Neuronal stem cell (in vitro differentiated cells): Measurements from ENCODE around the gene LOXHD1.

Experiments used
- DNase-seq: peaks from one replicate; pipeline ENCODE4 v3.0.0-alpha.2; 2013; ENCODE audit warnings: low spot score
- H2AFZ ChIP-seq: one replicate; pipeline ENCODE4 v1.6.1; 2013; ENCODE audit warnings: mild to moderate bottlenecking, low read length, inconsistent platforms
- H2AK5ac ChIP-seq: 2 replicates; pipeline ENCODE4 v1.6.1; 2013; ENCODE audit warnings: low read depth, mild to moderate bottlenecking, inconsistent platforms, low read length, moderate library complexity, mixed read lengths
- H2BK120ac ChIP-seq: 2 replicates; pipeline ENCODE4 v1.6.1; 2013; ENCODE audit warnings: low read depth, mild to moderate bottlenecking, inconsistent platforms, low read length, moderate library complexity, mixed read lengths
- H2BK12ac ChIP-seq: one replicate; pipeline ENCODE4 v1.6.1; 2013; ENCODE audit warnings: low read length, inconsistent platforms
- H2BK15ac ChIP-seq: 2 replicates; pipeline ENCODE4 v1.6.1; 2013; ENCODE audit warnings: mild to moderate bottlenecking, low read length, inconsistent platforms, mixed read lengths
- H2BK5ac ChIP-seq: one replicate; pipeline ENCODE4 v1.6.1; 2013; ENCODE audit warnings: inconsistent platforms, mild to moderate bottlenecking, low read length, moderate library complexity
- H3K14ac ChIP-seq: one replicate; pipeline ENCODE4 v1.6.1; 2013; ENCODE audit warnings: low read length, inconsistent platforms
- H3K18ac ChIP-seq: 2 replicates; pipeline ENCODE4 v1.6.1; 2013; ENCODE audit warnings: low read length, inconsistent platforms
- H3K23ac ChIP-seq: 2 replicates; pipeline ENCODE4 v1.6.1; 2013; ENCODE audit warnings: low read depth, mild to moderate bottlenecking, mixed read lengths, low read length, inconsistent platforms; ENCODE audit not compliant: poor library complexity
- H3K27ac ChIP-seq: replicated peaks from 3 replicates; pipeline ENCODE4 v1.5.1; 2013; ENCODE audit warnings: low read length, inconsistent platforms
- H3K27me3 ChIP-seq, 3 experiments: 2 replicates each; pipeline ENCODE4 v1.6.1; 2013; ENCODE audit warnings: low read length in 3 of 3, mild to moderate bottlenecking in 2 of 3, inconsistent platforms in 1 of 3, low read depth in 1 of 3, mixed read lengths in 1 of 3, moderate library complexity in 1 of 3; ENCODE audit not compliant: control insufficient read depth in 3 of 3, insufficient read depth in 3 of 3
- H3K36me3 ChIP-seq, 2 donors: replicated peaks in 1 of 2; 2 replicates each; pipeline ENCODE4 v1.6.1; 2013; ENCODE audit warnings: low read length in 2 of 2; ENCODE audit not compliant: control insufficient read depth in 2 of 2, insufficient read depth in 2 of 2
- H3K4ac ChIP-seq: 2 replicates; pipeline ENCODE4 v1.6.1; 2013; ENCODE audit warnings: inconsistent platforms, mild to moderate bottlenecking, low read length, moderate library complexity
- H3K4me1 ChIP-seq, 2 donors: 1 replicate in 1 of 2; 2 replicates in 1 of 2; pipeline ENCODE4 v1.6.1; 2013; ENCODE audit warnings: low read length in 2 of 2, low read depth in 1 of 2; ENCODE audit not compliant: control insufficient read depth in 2 of 2, insufficient read depth in 1 of 2
- H3K4me2 ChIP-seq: one replicate; pipeline ENCODE4 v1.6.1; 2013; ENCODE audit warnings: mild to moderate bottlenecking, low read length, inconsistent platforms; ENCODE audit not compliant: insufficient read depth, poor library complexity, severe bottlenecking
- H3K4me3 ChIP-seq, 2 donors: 2 replicates each; pipeline ENCODE4 v1.5.1; 2013; ENCODE audit warnings: low read length in 2 of 2, mild to moderate bottlenecking in 2 of 2, inconsistent platforms in 1 of 2, moderate library complexity in 1 of 2
- H3K79me1 ChIP-seq: one replicate; pipeline ENCODE4 v1.6.1; 2013; ENCODE audit warnings: low read depth, mild to moderate bottlenecking, inconsistent platforms, low read length, moderate library complexity
- H3K9ac ChIP-seq: one replicate; pipeline ENCODE4 v1.6.1; 2013; ENCODE audit warnings: mild to moderate bottlenecking, low read depth, low read length, inconsistent platforms; ENCODE audit not compliant: poor library complexity
- H3K9me3 ChIP-seq, 2 donors: replicated peaks in 1 of 2; 2 replicates each; pipeline versions ENCODE3 to v1.6.1; 2013; ENCODE audit warnings: low read length in 2 of 2, mild to moderate bottlenecking in 2 of 2, inconsistent platforms in 1 of 2, low read depth in 1 of 2, mixed read lengths in 1 of 2, moderate library complexity in 1 of 2; ENCODE audit not compliant: control insufficient read depth in 2 of 2, insufficient read depth in 1 of 2
- H4K8ac ChIP-seq: one replicate; pipeline ENCODE4 v1.6.1; 2013; ENCODE audit warnings: low read depth, mild to moderate bottlenecking, inconsistent platforms, low read length, moderate library complexity
- H4K91ac ChIP-seq: one replicate; pipeline ENCODE4 v1.6.1; 2013; ENCODE audit warnings: low read length, low read depth, mild to moderate bottlenecking, inconsistent platforms; ENCODE audit not compliant: poor library complexity
- WGBS, 2 donors: extraction: QIAGEN DNeasy Blood & Tissue Kit; methylation state at CpG; one replicate each; pipeline ENCODE4 v1.1.7; 2013; ENCODE audit warnings: missing lambda C conversion rate in 2 of 2, mixed read lengths in 1 of 2; ENCODE audit not compliant: insufficient read length in 2 of 2, insufficient replicate concordance in 1 of 2; ENCODE audit errors: extremely low coverage in 2 of 2; 5-methylcytosine and 5-hydroxymethylcytosine counted together

The LOXHD1 gene

GRCh38 chr18:46570134-46570533 lies 86.9 kb downstream of the LOXHD1 start:
- H2BK5ac ChIP-seq: no peak overlapping the region
- H2BK120ac ChIP-seq: no peak overlapping the region
- no peaks in the 10 kb centered on the region for H3K79me1 ChIP-seq
- H3K9ac ChIP-seq: no peak overlapping the region
- no peak overlapping the region for H2AK5ac ChIP-seq
- peaks cover 0 to 3% of the 10 kb centered on the region in 2 donors for H3K4me1 ChIP-seq
- no peak for DNase-seq
- no peaks in the 10 kb centered on the region for H3K36me3 ChIP-seq
- H3K14ac ChIP-seq: no peak overlapping the region
- H2BK15ac ChIP-seq: no peak overlapping the region
- H4K8ac ChIP-seq: no peak overlapping the region
- no peak overlapping the region for H3K4ac ChIP-seq
- H3K23ac ChIP-seq: no peak overlapping the region
- no peak overlapping the region for H3K4me2 ChIP-seq
- H3K4me3 ChIP-seq: no peak overlapping the region
- H3K27me3 ChIP-seq: peaks cover 0 to 10% (median 0%) of the 10 kb centered on the region in 3 experiments
- H3K27ac ChIP-seq: no peak overlapping the region
- no peak overlapping the region for H2BK12ac ChIP-seq
- no peak overlapping the region for H3K18ac ChIP-seq
- H4K91ac ChIP-seq: no peak overlapping the region
- no peak overlapping the region for H2AFZ ChIP-seq
- H3K9me3 ChIP-seq: no peaks in the 10 kb centered on the region
- no CpG with 5 or more reads among the region's 5 CpGs for WGBS, 2 donors

- no peak overlapping the region for H3K18ac ChIP-seq
- H3K9me3 ChIP-seq: no peaks in the 10 kb centered on the region
- H3K36me3 ChIP-seq: no peaks in the 10 kb centered on the region
- no peak overlapping the region for H2BK12ac ChIP-seq
- no peak overlapping the region for H2AK5ac ChIP-seq
- no CpG with 5 or more reads among the region's 7 CpGs for WGBS, 2 donors
- H3K23ac ChIP-seq: no peak overlapping the region
- no peaks in the 10 kb centered on the region for H3K79me1 ChIP-seq
- peaks cover 0 to 3% of the 10 kb centered on the region in 2 donors for H3K4me1 ChIP-seq
- H3K27ac ChIP-seq: no peak overlapping the region
- H2BK15ac ChIP-seq: no peak overlapping the region
- H4K8ac ChIP-seq: no peak overlapping the region
- H3K4me3 ChIP-seq: no peak overlapping the region
- H3K4me2 ChIP-seq: no peak overlapping the region
- peaks cover 0 to 10% (median 0%) of the 10 kb centered on the region in 3 experiments for H3K27me3 ChIP-seq
- no peak overlapping the region for H3K4ac ChIP-seq
- H3K9ac ChIP-seq: no peak overlapping the region
- H4K91ac ChIP-seq: no peak overlapping the region
- no peak overlapping the region for H3K14ac ChIP-seq
- H2BK120ac ChIP-seq: no peak overlapping the region
- H2AFZ ChIP-seq: no peak overlapping the region
- H2BK5ac ChIP-seq: no peak overlapping the region
- DNase-seq: no peak
Measured at GRCh38 chr18:46569211-46569610, 87.8 kb downstream of the LOXHD1 start.

GRCh38 chr18:46567196-46567595 lies 89.8 kb downstream of the LOXHD1 start:
- H2BK5ac ChIP-seq: no peak overlapping the region
- H3K79me1 ChIP-seq: no peaks in the 10 kb centered on the region
- no peak overlapping the region for H3K4me3 ChIP-seq
- H3K27ac ChIP-seq: no peak overlapping the region
- no peak overlapping the region for H4K8ac ChIP-seq
- no peak overlapping the region for H4K91ac ChIP-seq
- H3K9me3 ChIP-seq: no peaks in the 10 kb centered on the region
- no peak overlapping the region for H3K18ac ChIP-seq
- no peak overlapping the region for H2AK5ac ChIP-seq
- no peak overlapping the region for H3K4ac ChIP-seq
- H3K27me3 ChIP-seq: peaks cover 0 to 21% (median 0%) of the 10 kb centered on the region in 3 experiments
- no peak overlapping the region for H3K23ac ChIP-seq
- DNase-seq: no peak
- H2BK12ac ChIP-seq: no peak overlapping the region
- no peak overlapping the region for H2AFZ ChIP-seq
- H3K4me1 ChIP-seq: peaks cover 0 to 7% of the 10 kb centered on the region in 2 donors
- no peak overlapping the region for H2BK120ac ChIP-seq
- no peak overlapping the region for H3K4me2 ChIP-seq
- H3K36me3 ChIP-seq: no peaks in the 10 kb centered on the region
- no CpG with 5 or more reads among the region's 2 CpGs for WGBS, 2 donors
- H3K14ac ChIP-seq: no peak overlapping the region
- no peak overlapping the region for H2BK15ac ChIP-seq
- H3K9ac ChIP-seq: no peak overlapping the region

GRCh38 chr18:46566111-46566510 lies 90.9 kb downstream of the LOXHD1 start:
- Histone ChIP-seq H3K4me1 (peaks cover 0 to 7% of the 10 kb centered on the region in 2 donors), H3K23ac (no peak overlapping the region), H2BK15ac (peak overlapping the region; percentile 35), H2AK5ac (peak overlapping the region; percentile 50), H3K36me3 (no peaks in the 10 kb centered on the region), H3K4me2 (no peak overlapping the region), H2BK120ac (no peak overlapping the region), H2BK5ac (no peak overlapping the region), H2AFZ (no peak overlapping the region), H3K18ac (no peak overlapping the region), H4K91ac (no peak overlapping the region), H3K4me3 (no peak overlapping the region), H3K14ac (no peak overlapping the region), H3K4ac (no peak overlapping the region), H2BK12ac (peak overlapping the region; percentile 68), H3K9ac (no peak overlapping the region), H3K27ac (no peak overlapping the region), H3K79me1 (no peaks in the 10 kb centered on the region), H4K8ac (no peak overlapping the region), H3K9me3 (no peaks in the 10 kb centered on the region), H3K27me3 (peaks cover 0 to 31% (median 0%) of the 10 kb centered on the region in 3 experiments)
- no CpG with 5 or more reads among the region's 10 CpGs for WGBS, 2 donors
- DNase-seq: no peak
